ENCODE data around the gene ASPRV1. TPM values are rescaled to one million over a fixed set of nuclear protein-coding genes. Genes with fewer than 3 reads are reported as not detected.

The ASPRV1 gene
- total RNA-seq, 1 experiment from 2014 or later: 1.3 TPM

GRCh38 chr2:69992310-69993047 is 31.0 kb upstream of the ASPRV1 start:
- ChIA-PET CTCF (no interaction called here), POLR2A (no interaction called here)
- Mint-ChIP-seq H3K4me1 (peaks cover 17% of the 10 kb centered on the region), H3K4me3 (no peak overlapping the region), H3K36me3 (no peaks in the 10 kb centered on the region), H3K27ac (peak overlapping the region; percentile 50; the same call in 1 of the 2 replicates), H3K27me3 (ENCODE audit: low read depth) (no peaks in the 10 kb centered on the region), H3K9me3 (no peaks in the 10 kb centered on the region)
- TF ChIP-seq TP53 (CRISPR knock-in tag; IDR thresholded peaks at IDR 0.05) (no peak), ERG (CRISPR knock-in tag; IDR thresholded peaks at IDR 0.05) (no peak)
- DNase-seq (ENCODE audit: low spot score) (no peak), ATAC-seq (no peak)

- CTCF ChIA-PET: no interaction called here
- no peak for ATAC-seq
- DNase-seq (ENCODE audit: low spot score): no peak
Observed at GRCh38 chr2:69989441-69990105, 28.1 kb upstream of the ASPRV1 start.

More at GRCh38 chr2:69989441-69990105, 28.1 kb upstream of the ASPRV1 start:
- POLR2A ChIA-PET: no interaction called here
- Mint-ChIP-seq H3K4me3 (no peak overlapping the region), H3K9me3 (peaks cover 3% of the 10 kb centered on the region; the same call in 1 of the 2 replicates), H3K4me1 (peaks cover 7% of the 10 kb centered on the region), H3K27ac (no peak overlapping the region), H3K36me3 (no peaks in the 10 kb centered on the region), H3K27me3 (ENCODE audit: low read depth) (no peaks in the 10 kb centered on the region)
- no peak for TF ChIP-seq HMGA2 (CRISPR knock-in tag; IDR thresholded peaks at IDR 0.05)
- TF ChIP-seq SMAD3 (CRISPR knock-in tag; IDR thresholded peaks at IDR 0.05; ENCODE audit: borderline replicate concordance): no peak
- TF ChIP-seq CTCF (IDR thresholded peaks at IDR 0.05): no peak
- TF ChIP-seq AR (CRISPR knock-in tag; IDR thresholded peaks at IDR 0.05): no peak
- TF ChIP-seq CBFB (CRISPR knock-in tag; IDR thresholded peaks at IDR 0.05; ENCODE audit: low read depth): no peak
- no peak for TF ChIP-seq USF2 (CRISPR knock-in tag; IDR thresholded peaks at IDR 0.05)
- TF ChIP-seq ZNF263 (CRISPR knock-in tag; IDR thresholded peaks at IDR 0.05; ENCODE audit: low read depth): no peak
